GM18498 (cell line): Measurements from ENCODE around the gene WBP1L.

ENCODE experiments used
- ATAC-seq: cut with Tn5 transposase; IDR thresholded peaks from one replicate; pipeline ENCODE4 v1.9.1; 2021; ENCODE audit warnings: mild to moderate bottlenecking, moderate library complexity; ENCODE audit not compliant: unreplicated experiment

WBP1L gene

DNA sequence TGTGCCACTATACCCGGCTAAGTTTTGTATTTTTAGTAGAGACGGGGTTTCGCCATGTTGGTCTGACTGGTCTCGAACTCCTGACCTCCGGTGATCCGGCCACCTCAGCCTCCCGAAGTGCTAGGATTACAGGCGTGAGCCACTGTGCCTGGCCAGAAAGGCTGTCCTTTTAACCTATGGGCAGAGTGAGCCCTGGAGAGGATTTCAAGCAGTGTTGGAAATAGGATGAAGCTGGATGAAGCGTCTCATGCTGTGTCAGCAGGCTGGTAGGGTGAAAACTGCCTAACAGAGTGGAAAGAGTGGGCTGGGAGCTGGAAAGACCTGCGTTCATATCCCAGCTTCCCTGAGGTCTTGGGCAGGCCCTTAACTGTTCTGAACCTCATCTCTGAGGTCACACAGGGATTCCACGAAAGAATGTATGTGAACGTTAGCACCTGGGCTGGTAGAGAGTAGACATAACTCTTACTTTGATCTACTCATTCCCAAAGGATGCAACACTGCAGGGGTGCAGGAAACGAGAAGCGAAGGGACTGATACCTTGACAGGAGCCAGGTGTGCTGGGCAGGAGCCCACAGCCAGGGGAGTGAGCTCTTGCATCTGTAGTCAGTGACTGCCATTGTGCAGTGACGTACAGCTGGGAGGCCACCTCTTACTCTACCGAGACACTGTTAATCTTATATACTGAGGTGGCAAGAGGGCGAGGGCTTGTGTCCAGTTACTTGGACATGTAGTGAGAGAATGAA, 34.1 kb downstream of the WBP1L start:
- no peak for ATAC-seq

DNA sequence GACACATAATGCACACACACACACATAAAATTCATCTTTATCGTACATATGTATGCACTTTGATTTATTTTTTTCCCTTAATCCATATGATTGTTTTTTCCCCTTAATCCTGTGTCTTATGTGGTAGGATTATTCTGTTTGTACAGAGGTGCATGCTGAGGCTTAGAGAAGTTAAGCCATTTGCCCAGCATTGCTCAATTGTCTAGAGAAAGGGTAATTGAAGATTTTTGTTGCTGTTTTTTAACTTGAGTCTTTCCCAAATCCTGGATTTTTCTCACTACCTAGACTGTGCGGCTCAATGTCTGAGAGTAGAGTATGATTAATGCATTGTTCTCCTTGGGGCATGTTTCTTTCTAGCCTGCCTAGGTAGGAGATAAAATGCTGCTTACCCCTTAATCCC, 35.0 kb downstream of the WBP1L start:
- ATAC-seq: no peak

DNA sequence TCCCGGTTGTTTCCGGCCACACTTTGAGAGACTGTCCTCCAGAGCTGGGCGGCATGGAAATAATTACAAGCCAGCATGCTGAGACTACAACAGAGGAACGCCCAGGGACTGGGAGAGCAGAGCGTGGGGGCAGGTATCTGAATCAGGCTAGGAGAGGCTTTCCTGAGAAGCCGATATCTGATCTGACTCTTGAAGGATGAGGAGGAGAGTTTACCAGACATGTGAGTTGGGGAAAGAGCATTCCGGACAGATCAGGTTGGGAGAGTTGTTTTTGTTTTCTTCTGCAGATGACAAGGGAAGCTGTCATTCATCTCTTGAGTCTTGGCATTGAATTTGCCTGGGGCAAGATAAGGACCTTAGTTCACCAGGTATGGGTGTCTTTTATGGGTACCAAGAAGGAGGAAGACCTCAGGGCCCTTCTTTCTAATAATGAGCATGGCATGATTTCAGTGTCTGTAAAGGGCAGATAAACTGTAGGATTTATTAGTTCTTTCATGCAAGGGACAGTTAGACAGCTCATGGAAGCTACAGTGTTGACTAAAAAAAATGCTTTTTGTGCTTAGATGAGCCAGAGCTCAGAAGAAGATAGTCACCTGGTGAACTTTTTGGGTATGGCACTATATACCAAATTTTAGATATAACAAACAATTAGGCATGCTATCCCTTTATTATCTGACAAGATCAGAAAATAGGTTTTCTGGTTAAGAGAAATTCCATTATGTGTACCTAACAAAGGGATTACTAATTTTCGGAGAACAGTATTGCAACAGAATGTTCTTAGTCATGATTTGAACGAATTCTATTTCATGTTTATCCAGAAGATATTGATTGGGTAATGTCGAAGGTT, 36.2 kb downstream of the WBP1L start:
- ATAC-seq: no peak

DNA sequence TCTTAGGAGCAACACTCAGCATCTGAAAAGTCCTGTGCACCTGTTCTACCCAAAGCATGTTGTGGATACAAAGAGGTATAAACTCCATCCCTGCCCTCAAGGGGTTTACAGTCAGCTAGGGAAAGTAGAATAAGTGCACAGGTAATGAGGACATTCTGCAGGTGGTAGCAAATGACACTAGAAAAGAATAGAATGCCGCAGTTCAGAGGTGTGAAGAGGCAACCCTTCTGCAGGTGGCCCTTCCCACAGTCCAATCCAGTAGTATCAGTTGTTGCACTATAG, 36.7 kb downstream of the WBP1L start:
- ATAC-seq: no peak

DNA sequence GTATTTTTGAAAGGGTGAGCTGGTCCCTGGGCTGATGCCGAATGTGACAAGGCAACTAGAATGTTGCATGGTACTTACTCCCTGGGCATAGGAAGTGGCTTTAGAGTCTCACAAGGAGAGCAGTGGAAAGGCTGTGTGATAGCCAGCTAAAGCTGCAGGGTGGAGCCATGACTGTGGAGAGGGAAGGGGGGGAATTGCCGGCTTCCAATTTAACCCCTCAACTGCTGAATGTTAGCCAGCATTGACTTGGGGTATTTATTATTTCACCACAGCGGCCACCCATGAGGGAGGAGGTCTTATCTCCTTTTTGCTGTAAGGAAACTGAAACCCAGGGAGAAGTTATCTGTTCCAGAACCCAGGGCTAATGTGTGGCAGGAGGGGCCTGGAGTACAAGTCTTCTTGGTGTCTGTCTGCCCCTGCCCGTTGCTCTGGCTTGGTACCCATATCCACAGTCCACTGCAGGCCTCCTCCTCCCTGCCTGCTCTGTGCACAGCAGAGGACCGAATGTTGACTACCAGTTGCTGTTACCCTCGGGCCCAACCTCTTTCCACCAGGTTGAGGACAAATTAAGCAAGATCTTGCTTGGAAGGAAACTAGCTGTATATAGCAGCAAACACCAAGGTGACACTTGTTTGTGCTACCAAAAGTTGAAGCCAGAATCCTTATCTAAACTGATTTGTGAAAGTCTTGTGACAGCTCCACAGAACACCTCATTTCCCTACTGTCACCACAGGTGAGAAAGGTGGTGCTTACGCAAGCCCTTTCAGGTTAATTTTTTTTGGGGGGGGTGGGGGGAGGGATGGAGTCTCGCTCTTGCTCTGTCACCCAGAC, 37.6 kb downstream of the WBP1L start:
- no peak for ATAC-seq

DNA sequence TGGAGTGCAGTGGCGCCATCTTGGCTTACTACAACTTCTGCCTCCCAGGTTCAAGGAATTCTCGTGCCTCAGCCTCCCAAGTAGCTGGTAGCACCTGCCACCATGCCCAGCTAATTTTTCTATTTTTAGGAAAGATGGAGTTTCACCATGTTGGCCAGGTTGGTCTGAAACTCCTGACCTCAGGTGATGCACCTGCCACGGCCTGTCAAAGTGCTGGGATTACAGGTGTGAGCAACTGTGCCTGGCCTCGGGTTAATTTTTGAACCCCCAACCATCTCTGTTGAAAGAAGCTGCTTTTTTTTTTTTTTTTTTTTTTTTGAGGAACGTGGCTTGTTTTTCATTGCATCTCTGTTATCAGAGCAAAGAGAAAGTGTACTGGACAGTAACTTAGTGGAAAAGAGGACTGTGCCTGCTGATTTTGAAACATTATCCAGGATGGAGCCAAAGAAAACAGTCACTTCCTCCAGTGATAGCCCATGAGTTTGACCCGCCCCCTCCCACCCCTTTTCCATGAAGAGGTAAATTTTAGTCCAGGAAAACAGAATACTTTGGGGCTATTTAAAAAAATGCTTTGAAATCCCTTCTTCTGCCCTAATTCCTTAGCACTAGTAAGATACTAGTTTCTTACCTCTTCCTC, 38.3 kb downstream of the WBP1L start:
- ATAC-seq: no peak

DNA sequence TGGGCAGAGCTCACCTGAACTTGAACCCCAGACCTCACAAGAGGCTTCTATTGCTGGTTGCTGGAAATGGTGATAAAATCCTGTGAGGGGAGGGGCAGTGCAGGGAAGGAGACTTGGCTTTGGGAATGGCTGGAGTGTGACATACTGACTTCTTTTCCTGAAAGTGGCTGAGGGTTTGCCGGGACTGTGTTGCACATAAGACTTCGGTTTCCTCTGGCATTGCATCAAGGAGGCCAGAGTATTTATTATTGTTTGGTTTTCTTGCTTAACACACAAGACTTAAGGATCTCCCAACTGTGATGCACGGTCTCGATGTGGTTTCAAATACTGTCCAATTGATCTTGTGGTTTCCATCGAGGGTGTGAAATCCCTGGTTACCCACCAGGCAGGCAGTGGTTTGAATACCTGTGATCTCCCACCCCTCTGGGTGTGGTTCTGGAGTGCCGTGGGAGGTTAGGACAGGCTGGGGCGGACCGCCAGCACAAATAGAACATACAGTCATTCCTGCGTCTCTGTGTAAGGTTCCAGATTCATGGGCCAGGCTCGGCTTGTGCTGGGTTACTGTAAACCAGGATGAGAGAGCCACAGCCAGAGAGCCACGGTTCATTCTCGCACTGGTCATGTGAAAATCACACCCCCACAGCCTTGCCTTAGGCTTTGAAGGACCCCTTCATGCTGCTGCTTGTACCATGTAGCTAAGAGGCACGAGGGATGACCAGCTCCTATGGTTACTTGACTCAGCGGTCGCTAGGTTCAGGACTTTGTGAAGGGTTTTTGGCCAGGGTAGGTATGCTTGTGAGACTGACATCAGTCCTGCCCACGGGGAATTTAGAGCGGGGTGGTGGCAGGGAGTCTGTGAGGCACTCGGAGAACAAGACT, 39.2 kb downstream of the WBP1L start:
- no peak for ATAC-seq

DNA sequence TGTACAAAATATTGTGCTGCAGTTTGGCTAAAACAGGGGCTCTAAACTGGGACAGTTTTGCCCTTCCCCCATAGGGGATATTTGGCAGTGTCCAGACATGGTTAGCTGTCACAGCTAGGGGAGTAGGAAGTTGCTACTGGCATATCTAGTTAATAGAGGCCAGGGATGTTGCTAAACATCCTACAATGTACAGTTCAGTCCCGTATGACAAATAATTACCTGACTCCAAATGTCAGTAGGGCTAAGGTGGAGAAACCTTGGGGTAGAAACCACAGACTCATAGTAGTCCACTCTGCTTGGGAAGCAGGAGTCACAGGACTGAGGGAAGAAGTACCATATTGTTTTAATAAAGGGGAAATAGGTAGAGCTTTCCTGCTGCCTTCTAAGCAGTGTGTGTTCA, 39.8 kb downstream of the WBP1L start:
- no peak for ATAC-seq

DNA sequence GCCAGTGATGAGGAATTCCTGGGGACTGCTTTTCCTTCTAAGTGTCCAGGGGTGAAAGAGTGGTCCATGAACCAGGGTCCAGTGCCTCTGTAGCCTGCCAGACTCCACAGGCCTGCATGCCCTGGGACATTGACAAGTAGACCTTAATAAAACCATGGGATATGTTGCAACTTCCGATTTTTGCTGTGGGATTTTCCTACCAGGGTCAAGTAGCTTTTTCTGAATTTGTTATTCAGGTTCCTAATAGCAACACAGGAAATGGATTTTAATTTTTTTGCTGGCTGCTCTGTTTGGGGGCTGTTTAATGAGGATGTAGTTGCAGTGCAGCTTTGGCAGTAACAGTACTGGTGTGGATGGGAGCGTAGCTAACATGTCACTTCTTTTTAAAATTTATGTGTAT, 42.1 kb downstream of the WBP1L start:
- no peak for ATAC-seq

DNA sequence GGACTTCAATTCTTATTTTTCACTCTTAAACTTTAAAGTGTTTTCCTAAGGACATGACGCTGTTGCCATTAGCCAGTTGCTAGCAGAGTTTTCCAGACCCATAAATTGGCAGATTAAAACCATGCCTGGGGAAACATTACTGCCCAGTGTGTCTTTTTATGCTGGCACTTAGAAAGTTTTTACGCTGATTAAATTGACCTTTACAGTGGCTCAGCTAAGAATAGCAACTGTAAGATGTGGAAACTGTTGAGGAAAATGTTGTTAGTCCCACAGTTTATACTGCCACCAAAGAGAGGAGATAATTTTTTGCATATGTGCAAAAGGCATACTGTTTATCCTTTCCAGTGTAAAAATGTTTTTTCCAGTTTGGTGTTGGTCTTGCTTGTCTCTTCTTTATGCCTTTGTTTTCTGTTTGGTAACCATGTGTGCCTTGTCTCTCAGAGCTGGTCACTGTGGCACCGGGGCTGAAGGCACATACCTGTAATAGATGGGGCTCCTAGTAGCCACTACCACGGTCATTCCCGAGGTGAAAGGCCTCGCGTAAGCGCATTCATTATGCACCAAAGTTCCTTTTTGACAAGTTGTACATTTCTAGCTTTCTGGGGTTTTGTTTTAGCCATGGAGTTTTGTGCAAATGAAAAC, 48.1 kb downstream of the WBP1L start:
- no peak for ATAC-seq

DNA sequence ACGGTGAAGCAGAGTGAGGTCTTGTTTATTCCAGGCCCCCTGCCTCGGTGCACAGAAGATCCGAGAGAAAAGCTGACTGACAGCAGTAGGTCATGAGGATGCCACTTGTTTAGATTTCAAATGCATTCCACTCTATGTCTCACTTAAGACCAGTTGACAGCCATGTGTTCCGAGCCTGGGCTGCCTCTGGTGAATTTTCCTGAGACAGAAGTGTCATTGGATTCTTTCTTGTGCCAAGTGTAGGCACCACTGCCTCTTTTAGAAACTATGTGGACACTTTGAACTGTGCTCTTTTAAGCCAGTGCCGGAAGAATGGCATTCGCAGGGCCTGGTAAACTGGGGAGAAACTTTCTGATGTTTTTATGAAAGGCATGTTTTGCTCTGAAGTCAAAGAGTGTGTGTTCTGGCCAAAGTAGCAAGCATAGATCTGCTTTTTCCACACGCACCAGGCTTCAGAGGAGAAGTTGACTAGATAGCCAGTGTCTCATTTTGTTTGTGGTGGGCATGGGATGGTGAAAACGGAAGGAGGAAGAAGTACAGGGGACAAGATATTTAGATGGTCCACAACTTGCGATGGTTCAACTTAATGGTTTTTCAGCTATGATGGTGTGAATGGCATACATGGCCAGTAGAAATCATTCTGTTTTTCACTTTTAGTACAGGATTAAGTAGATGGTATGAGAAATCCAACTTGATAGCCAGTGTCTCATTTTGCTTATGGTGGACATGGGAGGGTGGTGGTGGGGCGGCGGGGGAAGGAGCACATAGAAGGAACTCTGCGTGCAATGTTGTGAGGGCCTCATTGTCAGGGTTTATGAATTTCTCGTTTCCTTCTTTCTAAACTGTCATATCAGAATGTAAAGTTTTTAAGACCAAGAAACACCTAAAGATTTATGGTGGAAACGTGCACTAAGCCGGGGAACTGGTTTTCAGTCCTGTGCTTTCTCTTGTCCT, 52.0 kb downstream of the WBP1L start:
- peak; percentile 39 for ATAC-seq

DNA sequence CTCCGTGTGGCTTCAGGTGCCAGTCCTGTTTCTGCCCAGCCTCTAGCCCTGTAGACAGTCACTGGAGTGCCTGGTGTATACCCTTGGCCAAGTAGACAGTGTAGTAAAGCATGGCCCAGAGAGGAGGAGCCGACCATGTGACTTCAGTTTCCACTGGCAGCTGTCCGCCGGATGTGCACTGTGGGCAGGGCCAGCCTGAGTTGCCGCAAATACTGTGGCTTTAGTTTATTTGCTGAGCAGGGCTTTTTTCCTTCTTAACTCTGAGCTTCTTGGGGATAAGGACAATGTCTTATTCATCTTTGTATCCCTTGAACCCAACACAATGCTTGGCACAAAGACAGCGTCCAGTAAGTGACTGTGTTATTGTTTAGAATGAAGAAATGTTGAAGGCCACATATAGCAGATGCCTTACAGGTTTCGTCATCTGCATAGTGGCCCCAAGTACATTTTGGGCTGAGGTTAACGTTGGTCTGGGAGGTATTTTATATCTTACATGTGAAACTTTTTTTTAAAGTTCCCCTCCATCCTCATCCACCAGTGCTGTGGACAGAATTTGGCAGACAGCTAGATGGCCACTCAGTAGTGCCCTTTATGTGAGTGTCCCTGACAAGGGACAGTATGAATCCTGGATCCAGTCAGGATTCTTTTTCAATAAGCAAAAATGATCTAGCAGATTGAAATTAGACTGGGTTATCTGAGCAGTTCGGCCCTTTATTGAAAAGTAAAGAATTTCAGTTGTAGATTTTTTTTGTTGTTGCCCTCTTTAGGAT, 52.8 kb downstream of the WBP1L start:
- peak; percentile 99 for ATAC-seq

DNA sequence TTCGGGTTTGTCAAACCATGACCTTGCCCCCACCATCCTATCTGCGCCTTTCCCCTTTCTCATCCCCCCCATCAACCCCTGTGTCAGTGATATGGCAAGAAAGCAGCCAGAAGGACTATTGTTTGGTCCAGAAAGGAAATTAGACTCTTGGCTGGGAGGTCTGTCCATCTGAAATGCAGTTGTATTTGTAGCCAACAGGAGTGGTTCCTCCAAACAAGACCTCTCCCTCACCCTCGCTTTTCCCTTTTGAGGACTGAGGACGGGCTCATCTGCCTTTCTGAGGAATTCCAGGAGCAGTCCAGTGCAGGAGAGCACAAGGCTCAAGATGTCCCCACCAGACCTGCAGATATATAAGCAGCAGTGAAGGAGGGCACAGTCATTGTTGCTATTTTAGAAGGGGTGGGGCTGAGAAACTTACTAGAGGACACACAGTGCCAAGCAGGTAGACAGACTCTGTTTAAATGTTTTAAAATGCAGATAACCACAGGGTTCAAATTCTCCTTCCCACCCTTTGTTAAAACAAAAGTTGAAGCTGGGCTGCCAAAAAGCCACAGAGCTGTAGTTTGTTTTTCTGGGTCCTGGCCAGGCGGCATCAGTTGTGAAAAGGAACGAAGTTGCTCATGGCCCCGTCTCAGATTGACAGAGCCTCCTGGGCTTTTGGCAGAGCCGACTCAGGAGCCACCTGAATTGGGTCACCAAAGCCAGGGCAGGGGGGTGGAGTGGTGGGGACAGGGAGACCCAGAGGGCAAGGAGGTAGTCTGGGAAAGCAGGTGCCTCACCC, 56.1 kb downstream of the WBP1L start:
- ATAC-seq: no peak

DNA sequence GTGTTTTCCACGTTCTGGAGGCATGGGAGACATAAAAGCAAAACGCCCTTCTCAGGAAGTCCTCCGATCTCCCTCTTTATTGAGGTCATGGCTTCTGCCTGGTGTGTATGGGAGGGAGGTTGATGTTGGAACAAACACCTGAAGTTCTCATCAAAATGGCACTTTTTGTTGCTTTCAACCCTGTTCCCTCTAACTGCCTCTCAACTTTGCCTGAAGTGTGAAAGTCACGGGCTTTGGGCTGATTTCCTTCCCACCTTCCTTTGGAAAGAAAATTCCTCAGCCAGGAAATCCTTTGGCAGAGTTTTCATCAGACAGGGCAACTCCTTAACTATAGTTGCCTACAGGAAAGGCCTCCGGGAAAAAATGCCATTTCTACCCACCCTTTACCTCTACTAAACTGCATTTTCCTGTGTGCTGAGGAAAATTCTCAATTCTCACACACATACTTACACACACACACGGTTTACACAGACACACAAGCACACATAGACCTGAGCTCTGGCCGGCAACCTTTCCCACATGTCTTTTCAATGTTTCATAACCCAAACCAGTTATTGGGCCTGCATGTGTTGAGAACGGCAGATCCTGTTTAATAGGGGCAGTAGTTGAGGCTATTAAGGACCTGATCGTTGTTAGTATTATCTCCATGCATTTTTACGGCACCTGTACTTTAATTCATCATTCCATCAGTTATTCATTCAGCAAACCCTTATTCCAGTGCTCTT, 57.0 kb downstream of the WBP1L start:
- no peak for ATAC-seq

DNA sequence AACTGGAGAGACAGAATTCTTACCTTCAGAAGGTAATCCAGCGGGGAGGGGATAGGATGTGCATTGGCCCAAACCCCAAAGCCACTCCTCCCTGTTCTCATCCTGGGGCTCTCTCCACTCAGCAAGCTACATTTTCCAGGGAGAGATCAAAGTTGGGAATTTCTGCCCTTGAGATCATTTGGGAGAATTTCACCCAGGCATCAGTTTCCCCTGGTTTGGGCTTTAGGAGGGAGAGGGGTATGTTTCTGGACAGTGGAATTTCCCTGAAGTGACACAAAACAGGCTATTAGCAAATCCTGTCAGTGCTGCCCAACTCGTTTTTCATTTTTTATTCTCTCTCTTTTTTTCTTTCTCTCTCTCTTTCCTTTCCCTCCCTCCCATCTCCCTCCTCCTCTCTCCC, 57.7 kb downstream of the WBP1L start:
- ATAC-seq: no peak

DNA sequence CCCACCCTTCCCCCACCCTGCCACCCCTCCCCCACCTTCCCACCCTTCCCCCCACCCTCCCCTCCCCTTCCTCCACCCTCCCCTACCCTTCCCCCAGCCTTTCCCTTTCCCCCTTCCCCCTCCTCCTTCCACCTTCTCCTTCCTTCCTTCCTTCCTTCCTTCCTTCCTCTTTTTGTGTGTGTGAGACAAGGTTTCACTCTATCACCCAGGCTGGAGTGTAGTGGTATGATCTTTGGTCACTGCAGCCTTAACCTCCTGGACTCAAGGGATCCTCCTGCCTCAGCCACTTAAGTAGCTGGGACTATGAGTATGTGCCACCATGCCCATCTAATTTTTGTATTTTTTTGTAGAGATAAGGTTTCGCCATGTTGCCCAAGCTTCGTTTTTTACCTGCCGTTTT, 58.2 kb downstream of the WBP1L start:
- ATAC-seq: no peak
